ENCODE results near the gene GRK2. TPM values are rescaled to one million over a fixed set of nuclear protein-coding genes. Genes with fewer than 3 reads are reported as not detected.

GRK2 gene
- total and polyA plus RNA-seq, 12 donors, result 34.2 to 65.0 (median 45.5) TPM

GRCh38 chr11:67323526-67323925 lies 57.3 kb downstream of the GRK2 start:
- H3K4me3 ChIP-seq, result no peak overlapping the region
- 86 to 90% methylated on average over 7 of the region's 7 CpGs for WGBS, 2 donors
- H3K4me1 ChIP-seq, result peaks cover under 1 to 9% (median 6%) of the 10 kb centered on the region in 9 donors
- intact Hi-C loops (cut with DNase I), result no loop called here
- DNase-seq (no peak), ATAC-seq (no peak)
- H3K27me3 ChIP-seq, result no peaks in the 10 kb centered on the region
- H3K27ac ChIP-seq, result no peak overlapping the region
- H3K36me3 ChIP-seq, result peaks cover 0 to 11% (median 0%) of the 10 kb centered on the region in 9 donors
- TF ChIP-seq CTCF (IDR thresholded peaks at IDR 0.05), result no peak
- no peaks in the 10 kb centered on the region for H3K9me3 ChIP-seq

DNA sequence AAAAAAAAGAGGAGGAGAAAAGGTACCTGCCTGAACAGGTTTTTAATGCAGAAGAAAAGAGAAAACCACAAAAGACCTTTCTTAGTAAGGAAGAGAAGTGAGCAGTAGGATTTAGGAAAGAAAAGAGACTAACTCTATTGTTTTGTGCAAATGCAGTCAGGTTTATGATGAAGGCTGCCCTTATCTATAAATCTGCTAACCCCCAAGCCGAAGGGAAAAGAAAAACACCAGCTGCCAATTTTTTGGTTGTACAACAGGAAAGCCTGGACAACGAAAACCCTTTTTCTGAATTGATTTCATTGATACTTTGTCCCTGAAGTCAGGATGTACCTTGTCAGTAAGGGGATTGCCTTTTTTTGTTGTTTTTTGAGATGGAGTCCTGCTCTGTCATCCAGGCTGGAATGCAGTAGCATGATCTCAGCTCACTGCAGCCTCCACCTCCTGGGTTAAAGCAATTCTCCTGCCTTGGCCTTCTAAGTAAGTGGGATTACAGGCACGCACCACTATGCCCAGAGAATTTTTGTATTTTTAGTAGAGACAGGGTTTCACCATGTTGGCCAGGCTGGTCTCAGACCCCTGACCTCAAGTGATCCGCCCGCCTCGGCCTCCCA lies 65.9 kb downstream of the GRK2 start:
- Histone ChIP-seq H3K9me3 (no peaks in the 10 kb centered on the region), H3K4me3 (no peak overlapping the region), H3K27me3 (no peaks in the 10 kb centered on the region), H3K4me1 (no peaks in the 10 kb centered on the region), H3K27ac (no peak overlapping the region), H3K36me3 (peaks cover 0 to 18% (median 0%) of the 10 kb centered on the region in 9 donors)
- intact Hi-C loops (cut with DNase I), result no loop called here
- 84 to 91% methylated on average over 6 of the region's 6 CpGs for WGBS, 2 donors
- ATAC-seq, result no peak
- no peak for DNase-seq
- no peak for TF ChIP-seq CTCF (IDR thresholded peaks at IDR 0.05)

Other genes with a start within 250 kb of the GRK2 start
- gene SYT12, start 243.3 kb upstream of the GRK2 start, total RNA-seq, result under 1 TPM in 9 of 10 donors, not detected in 1; 0.12 to 0.78 (median 0.23) TPM
- under 1 TPM in 1 of 2 donors, not detected in 1; 0.33 TPM for gene SYT12, start 243.3 kb upstream of the GRK2 start, polyA plus RNA-seq
- gene RHOD, start 209.6 kb upstream of the GRK2 start, total RNA-seq, result 100 to 1,000 TPM in 1 of 10 donors, 10 to 100 TPM in 9; 21.9 to 103 (median 29.5) TPM
- 10 to 100 TPM; 76.0 to 98.8 TPM for gene RHOD, start 209.6 kb upstream of the GRK2 start, polyA plus RNA-seq
- 10 to 100 TPM; 31.3 to 45.7 (median 37.5) TPM for gene KDM2A, start 147.2 kb upstream of the GRK2 start, total RNA-seq
- 10 to 100 TPM; 16.5 to 29.5 TPM for gene KDM2A, start 147.2 kb upstream of the GRK2 start, polyA plus RNA-seq
- gene ANKRD13D, start 22.8 kb downstream of the GRK2 start, total RNA-seq, result 10 to 100 TPM in 6 of 10 donors, 1 to 10 TPM in 4; 7.9 to 21.0 (median 12.3) TPM
- gene ANKRD13D, start 22.8 kb downstream of the GRK2 start, polyA plus RNA-seq, result 10 to 100 TPM; 14.2 to 39.4 TPM
- 10 to 100 TPM; 11.9 to 21.2 (median 15.6) TPM for gene SSH3, start 37.1 kb downstream of the GRK2 start, total RNA-seq
- 10 to 100 TPM in 1 of 2 donors, 1 to 10 TPM in 1; 7.8 to 15.5 TPM for gene SSH3, start 37.1 kb downstream of the GRK2 start, polyA plus RNA-seq
- gene POLD4, start 87.1 kb downstream of the GRK2 start, total RNA-seq, result 10 to 100 TPM; 30.4 to 80.1 (median 39.6) TPM
- 100 to 1,000 TPM in 1 of 2 donors, 10 to 100 TPM in 1; 66.6 to 214 TPM for gene POLD4, start 87.1 kb downstream of the GRK2 start, polyA plus RNA-seq
- gene CLCF1, start 107.1 kb downstream of the GRK2 start, total RNA-seq, result 1 to 10 TPM in 6 of 10 donors, under 1 TPM in 4; 0.31 to 2.2 (median 1.0) TPM
- gene CLCF1, start 107.1 kb downstream of the GRK2 start, polyA plus RNA-seq, result 10 to 100 TPM in 1 of 2 donors, 1 to 10 TPM in 1; 2.6 to 12.3 TPM
- gene RAD9A, start 125.5 kb downstream of the GRK2 start, total RNA-seq, result 10 to 100 TPM in 1 of 10 donors, 1 to 10 TPM in 9; 4.8 to 13.8 (median 6.4) TPM
- gene RAD9A, start 125.5 kb downstream of the GRK2 start, polyA plus RNA-seq, result 10 to 100 TPM in 1 of 2 donors, 1 to 10 TPM in 1; 9.9 to 15.0 TPM
- 100 to 1,000 TPM in 7 of 10 donors, 10 to 100 TPM in 3; 92.0 to 143 (median 103) TPM for gene PPP1CA, start 135.4 kb downstream of the GRK2 start, total RNA-seq
- gene PPP1CA, start 135.4 kb downstream of the GRK2 start, polyA plus RNA-seq, result 100 to 1,000 TPM in 1 of 2 donors, 10 to 100 TPM in 1; 80.2 to 186 TPM
- gene TBC1D10C, start 137.6 kb downstream of the GRK2 start, total RNA-seq, result 1 to 10 TPM in 2 of 10 donors, under 1 TPM in 8; 0.26 to 7.1 (median 0.65) TPM
- 1 to 10 TPM in 1 of 2 donors, under 1 TPM in 1; 0.62 to 1.4 TPM for gene TBC1D10C, start 137.6 kb downstream of the GRK2 start, polyA plus RNA-seq
- 10 to 100 TPM in 9 of 10 donors, 1 to 10 TPM in 1; 6.1 to 26.6 (median 19.0) TPM for gene CARNS1, start 149.2 kb downstream of the GRK2 start, total RNA-seq
- gene CARNS1, start 149.2 kb downstream of the GRK2 start, polyA plus RNA-seq, result 10 to 100 TPM in 1 of 2 donors, under 1 TPM in 1; 0.55 to 10.9 TPM
- 10 to 100 TPM; 16.3 to 30.4 (median 20.8) TPM for gene RPS6KB2, start 162.0 kb downstream of the GRK2 start, total RNA-seq
- gene RPS6KB2, start 162.0 kb downstream of the GRK2 start, polyA plus RNA-seq, result 10 to 100 TPM; 32.2 to 46.3 TPM
- gene PTPRCAP, start 171.2 kb downstream of the GRK2 start, total RNA-seq, result 10 to 100 TPM in 1 of 10 donors, 1 to 10 TPM in 3, under 1 TPM in 4, not detected in 2; 0.42 to 10.1 (median 0.96) TPM
- gene PTPRCAP, start 171.2 kb downstream of the GRK2 start, polyA plus RNA-seq, result 1 to 10 TPM; 1.7 to 3.1 TPM
- 10 to 100 TPM; 12.2 to 38.7 (median 19.6) TPM for gene CORO1B, start 177.0 kb downstream of the GRK2 start, total RNA-seq
- 10 to 100 TPM; 29.1 to 42.3 TPM for gene CORO1B, start 177.0 kb downstream of the GRK2 start, polyA plus RNA-seq
- not detected for gene GPR152, start 186.3 kb downstream of the GRK2 start, total RNA-seq
- not detected for gene GPR152, start 186.3 kb downstream of the GRK2 start, polyA plus RNA-seq
- 1 to 10 TPM in 2 of 10 donors, under 1 TPM in 7, not detected in 1; 0.17 to 1.5 (median 0.70) TPM for gene CABP4, start 188.9 kb downstream of the GRK2 start, total RNA-seq
- 1 to 10 TPM in 1 of 2 donors, under 1 TPM in 1; 0.39 to 1.5 TPM for gene CABP4, start 188.9 kb downstream of the GRK2 start, polyA plus RNA-seq
- gene TMEM134, start 202.8 kb downstream of the GRK2 start, total RNA-seq, result 100 to 1,000 TPM in 1 of 10 donors, 10 to 100 TPM in 9; 69.8 to 104 (median 81.2) TPM
- 10 to 100 TPM; 78.0 to 94.4 TPM for gene TMEM134, start 202.8 kb downstream of the GRK2 start, polyA plus RNA-seq
- gene AIP, start 216.6 kb downstream of the GRK2 start, total RNA-seq, result 10 to 100 TPM; 37.5 to 63.0 (median 49.8) TPM
- 100 to 1,000 TPM in 1 of 2 donors, 10 to 100 TPM in 1; 74.8 to 104 TPM for gene AIP, start 216.6 kb downstream of the GRK2 start, polyA plus RNA-seq
- 10 to 100 TPM; 21.3 to 68.9 (median 28.8) TPM for gene PITPNM1, start 238.9 kb downstream of the GRK2 start, total RNA-seq
- gene PITPNM1, start 238.9 kb downstream of the GRK2 start, polyA plus RNA-seq, result 10 to 100 TPM; 24.9 to 40.1 TPM
- gene CDK2AP2, start 241.7 kb downstream of the GRK2 start, total RNA-seq, result 10 to 100 TPM; 29.3 to 94.1 (median 53.4) TPM
- 100 to 1,000 TPM in 1 of 2 donors, 10 to 100 TPM in 1; 80.0 to 602 TPM for gene CDK2AP2, start 241.7 kb downstream of the GRK2 start, polyA plus RNA-seq